GM18517 (cell line): ENCODE measurements around the gene TPGS2.
"Not testable (repeated sequence)": the region's sequence is repeated elsewhere in the genome, so short reads cannot be mapped to it uniquely, and the experiment has no call there.

Experiments used
- ATAC-seq: cut with Tn5 transposase; IDR thresholded peaks from one replicate; pipeline ENCODE4 v1.9.1; 2021; ENCODE audit warnings: mild to moderate bottlenecking, moderate library complexity; ENCODE audit not compliant: unreplicated experiment

Gene TPGS2

DNA sequence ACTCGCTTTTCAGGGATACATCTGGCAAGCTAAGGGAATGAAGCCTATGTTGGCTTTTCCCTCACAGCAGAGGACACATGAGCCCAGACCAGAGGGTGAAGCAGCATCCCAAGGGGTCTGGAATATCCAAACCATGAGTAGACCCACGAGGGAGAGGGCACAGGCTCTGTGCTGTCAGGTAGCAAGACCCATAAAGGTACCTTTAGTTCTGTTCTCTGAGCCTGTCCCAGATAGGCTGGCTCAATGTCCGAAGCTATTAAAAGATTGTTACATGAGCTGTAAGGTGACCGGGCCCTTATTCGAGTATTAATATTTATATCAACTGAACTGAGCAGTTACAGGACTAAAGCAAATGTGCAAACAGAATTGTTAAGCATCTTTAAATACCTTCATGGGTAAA is 52.2 kb downstream of the TPGS2 start:
- ATAC-seq, result no peak

DNA sequence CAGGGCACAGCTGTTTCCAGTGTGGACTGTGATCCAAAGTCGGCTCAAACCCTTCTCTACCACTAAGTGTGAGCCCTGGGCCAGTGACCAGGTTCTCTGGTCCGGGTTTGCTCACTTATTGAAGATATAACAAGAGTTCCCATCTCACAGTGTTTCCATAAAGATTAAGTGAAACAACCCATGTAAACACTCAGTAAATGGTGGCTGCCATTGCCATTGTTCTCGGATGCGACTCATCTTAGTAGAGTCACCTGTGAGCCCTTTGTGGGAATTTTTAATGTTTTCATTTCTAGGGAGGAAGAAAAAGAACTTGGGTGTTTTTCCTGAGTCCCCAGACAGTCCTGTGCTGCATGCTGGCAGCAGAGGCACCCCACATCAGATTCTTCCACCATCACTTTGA is 53.4 kb downstream of the TPGS2 start:
- no peak for ATAC-seq

DNA sequence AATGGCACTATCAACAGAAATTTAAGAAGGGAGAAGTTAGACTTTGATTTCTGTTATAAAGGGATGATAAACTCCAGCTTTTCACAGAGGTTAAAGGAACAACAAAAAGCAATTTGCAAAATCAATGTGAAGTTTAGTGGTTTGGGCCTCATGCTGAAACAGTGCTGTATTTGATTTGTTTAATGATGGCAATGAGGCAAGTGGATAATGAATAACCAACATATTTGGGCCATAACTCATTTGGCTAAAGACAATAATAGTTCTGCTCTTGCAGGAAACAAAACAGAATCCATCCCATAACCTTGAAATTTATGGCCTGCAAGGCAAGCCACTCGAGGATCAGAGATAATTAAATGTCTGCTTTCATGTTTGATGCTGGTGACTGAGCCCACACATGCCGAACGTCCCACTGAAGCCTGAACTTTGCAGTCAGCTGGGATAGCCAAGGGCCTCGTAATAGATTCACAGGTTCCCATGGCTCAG is 56.5 kb downstream of the TPGS2 start:
- no peak for ATAC-seq

DNA sequence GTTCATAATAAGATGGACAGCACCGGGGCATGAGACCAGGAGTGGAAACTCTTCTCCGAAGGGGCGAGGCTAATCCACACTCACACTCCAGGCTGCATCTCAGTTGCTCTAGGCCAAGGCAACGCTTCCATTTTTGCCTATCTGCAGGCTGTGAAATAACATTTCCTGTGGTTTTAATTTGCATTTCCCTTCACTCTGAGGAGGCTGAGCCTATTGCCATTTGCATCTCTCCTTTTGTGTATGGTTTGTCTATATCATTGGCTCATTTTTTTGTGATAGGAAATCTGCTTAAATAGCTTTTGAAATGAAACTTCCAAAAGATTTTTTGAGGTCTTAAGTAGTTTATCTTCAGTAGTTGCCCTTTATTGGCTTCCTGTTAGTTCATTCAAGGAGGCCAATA is 57.6 kb downstream of the TPGS2 start:
- ATAC-seq, result no peak

DNA sequence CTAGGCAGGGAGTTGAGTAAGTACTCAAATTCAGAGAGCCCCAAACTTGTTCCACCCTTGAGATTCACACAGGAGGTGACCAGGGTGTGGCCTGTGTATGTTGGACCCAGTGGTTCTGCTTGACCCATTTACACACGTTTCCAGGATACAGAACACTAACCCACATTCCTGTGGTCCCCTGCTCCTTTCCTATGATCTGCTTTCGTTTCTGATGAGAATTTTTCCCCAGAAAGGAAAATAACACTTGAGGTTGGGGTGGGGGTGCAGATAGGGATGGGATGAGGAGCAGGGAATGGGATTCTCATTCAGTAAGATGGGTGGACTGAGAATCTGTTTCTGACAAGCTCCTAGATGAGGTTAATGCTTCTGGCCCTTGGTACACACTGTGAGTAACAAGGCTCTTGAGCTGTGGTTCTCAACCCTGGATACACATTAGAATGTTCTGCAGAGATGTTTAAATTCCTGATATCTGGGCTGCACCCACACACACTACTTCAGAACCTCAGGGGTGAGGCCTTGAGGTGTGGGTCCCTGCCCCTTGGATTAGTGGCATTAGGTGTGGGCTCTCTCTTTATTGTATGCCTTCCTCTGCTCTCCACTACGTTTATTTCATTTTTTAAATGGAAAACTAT is 58.4 kb downstream of the TPGS2 start:
- ATAC-seq, result no peak

DNA sequence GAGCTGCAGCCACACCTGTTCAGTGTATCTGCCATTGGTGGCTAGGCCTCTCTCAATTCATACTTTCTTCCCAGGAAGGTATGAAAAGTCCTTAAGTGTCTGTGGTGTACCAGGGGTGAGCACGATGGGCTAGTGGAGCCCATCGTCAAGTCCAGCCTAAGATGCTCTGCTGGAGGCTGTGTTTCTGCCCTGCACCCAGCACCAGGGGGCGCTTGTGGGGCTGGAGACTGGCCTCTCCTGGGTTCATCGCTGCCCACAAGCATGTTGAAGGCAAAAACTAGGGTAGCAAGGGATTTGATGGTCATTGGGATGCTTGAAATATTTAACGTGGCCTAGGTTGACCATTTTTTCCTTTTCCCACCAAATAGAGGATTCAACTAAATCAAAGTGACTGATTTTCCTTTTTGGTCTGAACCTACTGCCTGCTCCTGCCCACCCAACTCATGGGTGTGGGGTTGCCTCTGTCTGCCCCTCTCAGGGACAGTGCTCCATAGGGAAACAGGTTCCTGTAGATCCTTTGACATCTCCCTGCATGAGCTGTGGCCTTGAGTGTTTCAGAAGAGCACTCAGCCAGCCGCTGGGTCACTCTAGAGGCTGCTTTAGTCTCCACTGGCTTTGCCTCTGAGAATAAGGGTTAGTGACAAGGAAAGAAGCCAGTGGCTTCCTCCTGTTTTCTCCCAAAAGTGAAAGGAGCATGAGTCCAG is 59.0 kb downstream of the TPGS2 start:
- ATAC-seq, result no peak

DNA sequence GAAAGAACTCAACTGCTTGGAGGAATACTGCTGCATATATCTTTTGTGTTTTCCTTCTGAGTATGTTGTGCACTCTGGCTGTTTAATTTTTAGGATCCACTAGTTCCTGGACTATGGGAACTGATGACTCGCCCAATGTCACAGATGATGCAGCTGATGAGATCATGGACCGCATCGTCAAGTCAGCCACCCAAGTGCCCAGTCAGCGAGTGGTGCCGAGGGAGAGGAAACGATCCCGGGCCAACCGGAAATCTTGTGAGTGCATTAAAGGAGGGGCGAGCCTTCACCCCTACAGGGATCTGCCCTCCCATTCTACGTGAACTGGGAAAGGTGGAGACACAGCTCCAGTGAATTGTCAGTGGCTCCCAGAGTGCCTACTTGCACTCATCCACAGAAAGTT is 59.6 kb downstream of the TPGS2 start:
- ATAC-seq, result no peak

DNA sequence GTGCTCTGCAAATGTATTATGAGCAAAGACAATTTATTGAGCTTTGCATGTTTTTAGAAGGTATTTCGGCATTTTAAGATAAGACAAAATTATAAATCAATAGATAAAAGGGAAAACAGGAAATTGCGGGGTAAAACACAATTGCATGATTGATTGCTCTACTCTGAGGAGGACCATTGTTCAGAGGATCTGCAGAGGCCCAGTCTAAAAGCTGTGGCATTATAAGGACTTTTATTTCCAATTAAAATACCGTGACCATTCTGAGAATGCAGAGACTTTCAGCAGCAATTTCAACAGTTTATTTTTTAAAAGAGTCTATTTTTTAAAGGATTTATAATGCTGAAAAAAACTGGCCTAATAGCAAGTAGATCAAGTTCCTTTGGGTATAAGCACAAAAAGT is 62.0 kb downstream of the TPGS2 start:
- no peak for ATAC-seq

DNA sequence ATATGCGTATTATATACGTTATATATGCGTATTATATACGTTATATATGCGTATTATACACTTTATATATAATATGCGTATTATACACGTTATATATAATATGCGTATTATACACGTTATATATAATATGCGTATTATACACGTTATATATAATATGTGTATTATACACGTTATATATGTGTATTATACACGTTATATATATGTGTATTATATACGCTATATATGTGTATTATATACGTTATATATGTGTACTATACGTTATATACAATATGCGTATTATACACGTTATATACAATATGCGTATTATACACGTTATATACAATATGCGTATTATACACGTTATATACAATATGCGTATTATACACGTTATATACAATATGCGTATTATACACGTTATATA is 65.8 kb downstream of the TPGS2 start:
- ATAC-seq, result not testable (repeated sequence)

DNA sequence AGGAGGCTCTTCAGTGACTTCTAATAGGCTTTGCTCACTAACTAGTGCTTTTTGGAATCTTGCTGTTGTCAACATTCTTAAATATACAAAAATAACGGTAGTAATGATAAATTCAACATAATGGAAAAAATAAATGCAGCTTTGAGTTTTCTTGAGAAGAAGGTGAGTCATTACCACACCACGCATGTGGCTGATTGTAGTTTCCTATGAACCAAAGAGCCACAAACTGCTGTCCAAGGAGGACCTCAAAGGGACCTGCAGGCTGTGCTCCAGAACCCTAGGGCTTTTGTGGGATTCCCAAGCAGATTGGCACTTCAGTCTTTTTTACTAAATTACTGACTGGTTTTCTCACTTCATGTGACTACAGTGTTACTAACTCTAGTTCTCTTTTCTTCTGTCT is 66.7 kb downstream of the TPGS2 start:
- no peak for ATAC-seq

DNA sequence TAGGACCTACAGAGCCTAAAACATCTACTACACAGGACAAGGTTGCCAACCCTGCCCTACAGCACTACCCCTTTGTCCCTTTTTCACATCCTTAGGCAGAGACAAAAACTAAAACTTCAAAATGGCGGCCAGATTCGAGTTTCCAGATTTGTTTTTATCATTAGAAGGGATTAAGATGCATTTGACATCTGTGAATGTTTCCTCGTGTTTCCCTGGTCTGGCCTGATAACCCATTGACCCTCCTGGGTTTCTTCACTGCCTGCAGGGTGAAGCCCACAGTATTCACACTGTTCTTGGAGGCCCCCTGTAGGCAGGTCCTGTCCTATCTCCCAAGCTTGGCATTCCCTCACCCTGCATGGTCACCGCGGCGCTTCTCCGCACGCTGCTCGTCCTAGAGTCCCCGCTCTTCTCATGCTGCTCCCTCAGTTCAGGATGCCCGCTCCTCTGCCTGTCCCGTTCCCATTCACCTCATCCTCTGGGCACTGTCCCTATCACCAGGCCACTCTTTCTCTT is 67.6 kb downstream of the TPGS2 start:
- ATAC-seq, result no peak

DNA sequence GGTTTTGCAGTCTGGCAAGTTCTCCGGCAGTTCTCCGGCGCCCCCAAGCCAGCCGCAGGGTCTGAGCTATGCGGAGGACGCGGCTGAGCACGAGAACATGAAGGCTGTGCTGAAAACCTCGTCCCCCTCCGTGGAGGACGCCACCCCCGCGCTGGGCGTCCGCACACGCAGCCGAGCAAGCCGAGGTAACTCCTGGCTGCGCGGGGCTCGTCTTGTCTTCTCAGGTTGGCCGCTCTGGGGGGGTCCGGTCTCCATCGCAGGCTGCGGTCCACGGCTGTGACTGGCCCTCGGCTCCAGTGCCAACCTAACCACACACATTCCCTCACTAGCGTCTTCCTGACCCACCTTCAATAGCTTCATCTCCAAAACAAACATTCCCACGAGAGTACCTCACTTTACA is 68.2 kb downstream of the TPGS2 start:
- ATAC-seq, result no peak

DNA sequence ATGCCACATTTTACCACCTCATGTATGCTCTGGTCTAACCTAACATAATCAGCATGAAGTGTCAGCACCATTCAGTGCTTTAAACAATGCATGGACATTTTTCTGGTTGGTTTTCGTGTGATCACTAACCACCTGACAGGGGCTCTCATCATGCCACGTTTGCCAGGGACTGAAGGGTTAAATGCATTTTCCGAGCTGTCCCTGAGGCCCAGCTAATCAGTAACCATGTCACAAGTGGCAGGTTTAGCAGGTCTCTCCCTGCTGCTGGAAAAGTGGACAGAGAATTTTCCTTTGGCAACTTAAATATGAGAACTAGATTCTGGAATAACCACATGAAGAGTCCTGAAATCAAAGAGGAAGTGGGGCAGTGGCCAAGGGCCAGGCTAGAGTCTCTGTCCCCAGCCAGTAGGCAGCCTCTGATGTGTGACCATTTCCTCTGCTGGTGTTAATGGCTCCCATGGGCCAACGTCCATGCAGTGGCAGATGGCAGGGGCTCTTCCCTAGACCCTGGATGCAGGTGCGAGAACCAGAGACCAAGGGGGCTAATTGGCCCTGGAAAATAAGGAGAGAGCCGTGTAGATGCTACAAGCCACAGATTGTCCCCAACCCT is 69.5 kb downstream of the TPGS2 start:
- no peak for ATAC-seq

DNA sequence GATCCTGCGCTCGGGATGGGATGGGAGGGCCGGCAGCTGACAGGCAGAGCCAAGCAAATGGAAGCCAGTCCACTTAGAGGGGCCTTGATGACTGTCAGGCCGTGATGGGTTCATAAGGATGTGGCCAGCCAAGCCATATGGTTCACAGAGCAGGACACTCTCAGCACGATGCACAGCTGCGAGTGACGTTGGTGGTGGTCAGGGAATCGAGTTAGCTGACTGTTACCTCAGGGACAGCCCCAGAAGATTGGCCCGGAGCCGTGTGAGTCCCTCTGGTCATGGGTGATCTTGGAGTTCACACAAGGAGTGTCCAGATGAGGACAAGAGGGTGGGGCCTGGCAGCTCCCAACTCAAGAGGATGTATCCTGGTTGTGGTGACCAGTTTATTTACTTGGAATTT is 70.2 kb downstream of the TPGS2 start:
- ATAC-seq, result no peak

DNA sequence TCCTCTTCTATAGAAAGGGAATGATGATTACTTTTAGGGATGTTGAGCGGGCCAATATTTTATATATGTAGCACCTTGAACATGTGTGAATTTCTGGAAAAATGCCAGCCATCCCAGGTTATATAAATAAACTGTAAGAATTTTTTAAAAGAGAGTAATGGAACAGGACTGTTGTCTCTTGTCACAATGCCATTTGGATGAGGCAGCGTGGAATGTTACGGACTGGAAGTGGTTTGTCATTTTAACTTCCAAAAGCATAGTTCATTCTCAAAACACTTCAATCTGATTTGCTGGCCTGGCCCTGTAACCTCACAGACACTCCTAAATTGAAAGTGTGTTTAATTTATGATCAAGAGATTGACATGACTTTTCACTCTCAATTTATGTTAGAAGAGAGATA is 70.8 kb downstream of the TPGS2 start:
- no peak for ATAC-seq

DNA sequence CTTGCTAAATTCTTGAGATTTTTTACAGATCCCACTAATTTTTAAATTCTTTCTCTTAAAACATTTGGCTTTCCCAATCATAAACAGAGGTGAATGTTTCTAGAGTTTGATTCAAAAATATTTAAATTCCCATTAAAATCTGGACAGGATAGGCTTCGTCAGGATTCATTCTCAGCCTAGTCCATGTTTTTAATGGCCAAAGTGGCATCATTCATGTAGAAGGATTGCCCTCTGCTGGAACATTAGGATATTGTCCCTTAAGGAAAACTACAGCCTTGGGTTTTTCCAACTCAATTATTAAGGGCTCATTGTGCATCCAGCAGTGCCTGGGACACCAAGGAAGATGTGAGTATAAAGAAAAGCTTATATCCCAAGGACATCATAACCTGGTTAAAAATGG is 71.7 kb downstream of the TPGS2 start:
- no peak for ATAC-seq

DNA sequence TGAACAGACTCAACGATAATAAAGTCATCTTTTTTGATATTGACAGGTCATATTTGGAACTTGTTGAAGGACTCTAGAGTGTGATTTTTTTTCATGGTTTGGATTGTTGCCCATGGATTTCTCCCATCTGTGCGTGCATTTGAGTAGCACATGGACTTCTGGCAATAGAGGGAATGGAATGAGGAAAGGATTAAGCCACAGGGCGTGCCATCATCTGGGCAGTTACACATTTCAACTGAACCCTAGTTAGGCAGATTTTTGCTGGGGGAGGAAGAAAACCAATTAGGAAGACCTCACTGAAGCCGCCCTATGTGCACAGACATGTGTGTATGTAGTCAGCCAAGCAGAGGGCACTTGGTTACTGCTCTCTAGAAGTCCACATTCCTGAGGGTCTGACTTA is 72.6 kb downstream of the TPGS2 start:
- ATAC-seq, result no peak

DNA sequence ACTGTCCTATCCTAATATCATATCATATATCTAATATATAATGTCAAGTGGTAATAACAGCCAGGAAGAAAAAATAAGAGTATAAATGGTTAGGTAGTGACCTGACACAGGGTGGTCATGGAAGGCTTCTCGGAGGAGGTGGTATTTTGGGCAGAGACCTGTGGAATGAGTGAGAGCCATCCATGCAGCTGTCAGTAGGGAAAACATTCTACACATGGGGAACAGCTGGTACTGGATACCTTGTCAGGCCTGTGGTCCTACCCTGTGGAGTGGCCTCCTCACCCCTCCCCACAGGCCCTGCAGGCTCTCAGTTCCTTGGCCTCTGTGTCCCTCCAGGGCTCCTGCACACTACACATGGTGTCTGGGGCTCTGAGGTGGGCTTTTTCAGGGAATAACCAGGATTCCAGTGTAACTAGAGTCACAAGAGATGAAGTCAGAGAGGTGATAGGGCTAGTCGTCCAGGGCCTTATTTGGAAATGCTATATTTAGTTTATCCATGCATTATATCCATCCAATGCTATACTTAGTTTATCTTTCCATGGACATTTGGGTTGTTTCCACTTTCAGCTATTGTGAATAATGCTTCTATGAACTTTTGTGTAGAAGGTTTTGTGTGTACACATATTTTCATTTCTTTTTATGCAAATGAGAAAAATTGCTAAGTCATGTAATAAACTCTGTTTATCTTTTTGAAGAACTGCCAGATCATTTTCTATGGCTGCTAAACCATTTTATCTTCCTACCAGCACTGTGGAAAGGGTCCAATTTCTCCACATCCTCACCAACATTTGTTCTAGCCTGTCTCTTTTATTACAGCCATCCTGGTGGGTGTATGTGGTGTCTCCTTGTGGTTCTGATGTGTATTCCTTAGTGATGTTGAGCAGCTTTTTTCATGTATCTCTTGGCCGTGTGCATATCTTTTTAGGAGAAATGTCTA is 75.6 kb downstream of the TPGS2 start:
- ATAC-seq, result no peak

DNA sequence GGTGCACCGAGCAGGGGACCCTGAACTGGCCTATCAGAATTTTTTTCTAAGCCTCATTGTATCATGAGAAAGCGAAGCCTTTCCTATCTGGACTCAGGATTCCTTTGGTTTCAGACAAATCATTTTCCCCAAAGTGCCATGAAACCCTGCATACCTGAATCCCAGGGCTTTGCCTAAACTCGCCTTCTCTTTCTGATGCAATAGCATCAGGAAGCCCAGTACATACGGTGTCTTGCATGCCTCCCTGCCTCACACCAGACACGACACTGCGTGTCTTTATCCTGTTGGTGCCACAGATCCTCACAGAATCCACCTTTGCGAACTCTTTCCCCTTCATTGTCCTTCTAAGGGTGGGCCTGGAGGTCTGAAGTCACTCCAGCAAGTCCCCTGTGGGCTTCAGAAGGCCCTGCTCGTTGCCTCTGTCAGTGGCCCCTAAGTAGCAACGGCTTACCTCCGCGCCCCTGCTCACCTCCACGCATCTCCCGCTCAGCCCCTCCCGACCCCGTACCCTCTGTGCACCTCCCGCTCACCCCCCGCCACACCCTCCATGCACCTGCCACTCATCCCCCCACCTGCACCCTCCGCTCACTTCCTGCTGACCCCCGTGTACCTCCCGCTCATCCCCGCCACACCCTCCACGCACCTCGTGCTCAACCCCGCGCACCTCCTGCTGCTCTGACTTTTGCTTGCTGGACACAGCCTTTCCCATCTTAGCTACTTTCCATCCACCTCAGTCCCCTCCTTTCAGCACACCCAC is 83.4 kb downstream of the TPGS2 start:
- no peak for ATAC-seq

DNA sequence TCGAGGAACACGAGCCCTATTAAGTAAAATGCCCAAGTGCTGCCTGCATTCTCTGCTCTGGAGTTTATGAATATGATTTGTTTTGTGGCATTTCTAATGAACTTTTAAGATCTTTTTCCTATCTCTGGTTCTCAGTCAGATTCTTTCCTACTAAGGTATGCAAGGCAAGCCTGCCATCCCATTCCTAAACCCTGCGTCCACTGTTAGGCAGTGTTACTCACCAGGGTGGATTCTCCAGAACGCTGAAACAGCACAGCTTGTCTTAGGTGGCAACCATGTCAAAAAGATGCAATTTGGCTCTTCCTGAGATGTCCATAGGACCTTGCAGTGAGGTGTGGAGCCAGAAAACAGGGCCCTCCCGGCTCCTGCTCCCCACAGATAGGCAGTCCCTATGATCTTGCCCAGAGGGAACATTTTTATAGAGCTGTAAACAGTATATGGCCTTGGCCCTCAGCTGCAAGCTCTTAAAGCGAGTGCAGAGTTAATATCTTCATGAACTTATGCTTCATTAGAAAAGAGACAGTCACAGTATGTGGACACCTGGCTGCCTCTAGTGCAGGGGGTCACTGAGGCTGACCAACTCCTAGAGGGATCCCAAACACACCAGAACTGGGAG is 84.4 kb downstream of the TPGS2 start:
- ATAC-seq, result no peak
